ENCODE data around the gene MXI1.
"Not testable (repeated sequence)": the region's sequence is repeated elsewhere in the genome, so short reads cannot be mapped to it uniquely, and the experiment has no call there.

The MXI1 gene

GRCh38 chr10:110323503-110323902, 116.1 kb downstream of the MXI1 start:
- no peaks in the 10 kb centered on the region for H3K27me3 ChIP-seq (replicated peaks; ENCODE audit: control insufficient read depth, insufficient read depth, low read length, poor library complexity, severe bottlenecking)
- H3K27ac ChIP-seq (ENCODE audit: insufficient read depth, low read length, poor library complexity, severe bottlenecking) = no peak overlapping the region
- H3K9me3 ChIP-seq (ENCODE audit: control insufficient read depth, low read length) = no peaks in the 10 kb centered on the region
- no peak for DNase-seq
- no peaks in the 10 kb centered on the region for H3K36me3 ChIP-seq (ENCODE audit: control insufficient read depth, insufficient read depth, low read length)
- H3K4me1 ChIP-seq (ENCODE audit: control insufficient read depth, insufficient read depth, low read length, poor library complexity, severe bottlenecking) = no peaks in the 10 kb centered on the region
- H3K4me3 ChIP-seq (ENCODE audit: insufficient read depth, low read depth, low read length, poor library complexity, severe bottlenecking) = no peak overlapping the region

GRCh38 chr10:110324201-110324804, 116.9 kb downstream of the MXI1 start:
- DNase-seq = no peak
- no peaks in the 10 kb centered on the region for H3K9me3 ChIP-seq (ENCODE audit: control insufficient read depth, low read length)

GRCh38 chr10:110324805-110325280, 117.4 kb downstream of the MXI1 start:
- H3K27me3 ChIP-seq (replicated peaks; ENCODE audit: control insufficient read depth, insufficient read depth, low read length, poor library complexity, severe bottlenecking) = no peaks in the 10 kb centered on the region
- H3K4me1 ChIP-seq (ENCODE audit: control insufficient read depth, insufficient read depth, low read length, poor library complexity, severe bottlenecking) = no peaks in the 10 kb centered on the region
- no peak overlapping the region for H3K27ac ChIP-seq (ENCODE audit: insufficient read depth, low read length, poor library complexity, severe bottlenecking)
- H3K9me3 ChIP-seq (ENCODE audit: control insufficient read depth, low read length) = no peaks in the 10 kb centered on the region
- H3K36me3 ChIP-seq (ENCODE audit: control insufficient read depth, insufficient read depth, low read length) = no peaks in the 10 kb centered on the region
- DNase-seq = no peak
- no peak overlapping the region for H3K4me3 ChIP-seq (ENCODE audit: insufficient read depth, low read depth, low read length, poor library complexity, severe bottlenecking)

More at GRCh38 chr10:110324201-110324804, 116.9 kb downstream of the MXI1 start:
- Histone ChIP-seq H3K4me3 (ENCODE audit: insufficient read depth, low read depth, low read length, poor library complexity, severe bottlenecking) (no peak overlapping the region), H3K27ac (ENCODE audit: insufficient read depth, low read length, poor library complexity, severe bottlenecking) (no peak overlapping the region), H3K27me3 (replicated peaks; ENCODE audit: control insufficient read depth, insufficient read depth, low read length, poor library complexity, severe bottlenecking) (no peaks in the 10 kb centered on the region), H3K36me3 (ENCODE audit: control insufficient read depth, insufficient read depth, low read length) (no peaks in the 10 kb centered on the region), H3K4me1 (ENCODE audit: control insufficient read depth, insufficient read depth, low read length, poor library complexity, severe bottlenecking) (no peaks in the 10 kb centered on the region)

- Histone ChIP-seq H3K27me3 (replicated peaks; ENCODE audit: control insufficient read depth, insufficient read depth, low read length, poor library complexity, severe bottlenecking) (no peaks in the 10 kb centered on the region), H3K36me3 (ENCODE audit: control insufficient read depth, insufficient read depth, low read length) (no peaks in the 10 kb centered on the region), H3K4me1 (ENCODE audit: control insufficient read depth, insufficient read depth, low read length, poor library complexity, severe bottlenecking) (no peaks in the 10 kb centered on the region), H3K27ac (ENCODE audit: insufficient read depth, low read length, poor library complexity, severe bottlenecking) (no peak overlapping the region), H3K4me3 (ENCODE audit: insufficient read depth, low read depth, low read length, poor library complexity, severe bottlenecking) (no peak overlapping the region), H3K9me3 (ENCODE audit: control insufficient read depth, low read length) (no peaks in the 10 kb centered on the region)
- no peak for DNase-seq
These were observed 119.1 kb downstream of the MXI1 start for GRCh38 chr10:110326351-110327032.

GRCh38 chr10:110327262-110327914, 120.0 kb downstream of the MXI1 start:
- no peak overlapping the region for H3K27ac ChIP-seq (ENCODE audit: insufficient read depth, low read length, poor library complexity, severe bottlenecking)

GRCh38 chr10:110330675-110331074, 123.3 kb downstream of the MXI1 start:
- Histone ChIP-seq H3K4me1 (ENCODE audit: control insufficient read depth, insufficient read depth, low read length, poor library complexity, severe bottlenecking) (peaks cover 4% of the 10 kb centered on the region), H3K27me3 (replicated peaks; ENCODE audit: control insufficient read depth, insufficient read depth, low read length, poor library complexity, severe bottlenecking) (no peaks in the 10 kb centered on the region), H3K9me3 (ENCODE audit: control insufficient read depth, low read length) (no peaks in the 10 kb centered on the region), H3K4me3 (ENCODE audit: insufficient read depth, low read depth, low read length, poor library complexity, severe bottlenecking) (no peak overlapping the region), H3K27ac (ENCODE audit: insufficient read depth, low read length, poor library complexity, severe bottlenecking) (no peak overlapping the region), H3K36me3 (ENCODE audit: control insufficient read depth, insufficient read depth, low read length) (no peaks in the 10 kb centered on the region)
- DNase-seq = no peak

More at GRCh38 chr10:110327262-110327914, 120.0 kb downstream of the MXI1 start:
- no peak for DNase-seq
- H3K4me3 ChIP-seq (ENCODE audit: insufficient read depth, low read depth, low read length, poor library complexity, severe bottlenecking) = no peak overlapping the region
- no peaks in the 10 kb centered on the region for H3K27me3 ChIP-seq (replicated peaks; ENCODE audit: control insufficient read depth, insufficient read depth, low read length, poor library complexity, severe bottlenecking)
- no peaks in the 10 kb centered on the region for H3K36me3 ChIP-seq (ENCODE audit: control insufficient read depth, insufficient read depth, low read length)
- no peaks in the 10 kb centered on the region for H3K4me1 ChIP-seq (ENCODE audit: control insufficient read depth, insufficient read depth, low read length, poor library complexity, severe bottlenecking)
- no peaks in the 10 kb centered on the region for H3K9me3 ChIP-seq (ENCODE audit: control insufficient read depth, low read length)

GRCh38 chr10:110331226-110331795, 123.9 kb downstream of the MXI1 start:
- H3K4me1 ChIP-seq (ENCODE audit: control insufficient read depth, insufficient read depth, low read length, poor library complexity, severe bottlenecking); H3K4me3 ChIP-seq (ENCODE audit: insufficient read depth, low read depth, low read length, poor library complexity, severe bottlenecking); DNase-seq; H3K27ac ChIP-seq (ENCODE audit: insufficient read depth, low read length, poor library complexity, severe bottlenecking); H3K36me3 ChIP-seq (ENCODE audit: control insufficient read depth, insufficient read depth, low read length); H3K27me3 ChIP-seq (replicated peaks; ENCODE audit: control insufficient read depth, insufficient read depth, low read length, poor library complexity, severe bottlenecking); H3K9me3 ChIP-seq (ENCODE audit: control insufficient read depth, low read length): not testable (repeated sequence)

- DNase-seq = no peak
- no peaks in the 10 kb centered on the region for H3K36me3 ChIP-seq (ENCODE audit: control insufficient read depth, insufficient read depth, low read length)
- no peak overlapping the region for H3K4me3 ChIP-seq (ENCODE audit: insufficient read depth, low read depth, low read length, poor library complexity, severe bottlenecking)
- H3K4me1 ChIP-seq (ENCODE audit: control insufficient read depth, insufficient read depth, low read length, poor library complexity, severe bottlenecking) = peaks cover 6% of the 10 kb centered on the region
- no peak overlapping the region for H3K27ac ChIP-seq (ENCODE audit: insufficient read depth, low read length, poor library complexity, severe bottlenecking)
- H3K9me3 ChIP-seq (ENCODE audit: control insufficient read depth, low read length) = no peaks in the 10 kb centered on the region
- no peaks in the 10 kb centered on the region for H3K27me3 ChIP-seq (replicated peaks; ENCODE audit: control insufficient read depth, insufficient read depth, low read length, poor library complexity, severe bottlenecking)
These were observed 126.8 kb downstream of the MXI1 start for GRCh38 chr10:110334061-110334656.

GRCh38 chr10:110335314-110336064, 128.1 kb downstream of the MXI1 start:
- Histone ChIP-seq H3K27me3 (replicated peaks; ENCODE audit: control insufficient read depth, insufficient read depth, low read length, poor library complexity, severe bottlenecking) (no peaks in the 10 kb centered on the region), H3K9me3 (ENCODE audit: control insufficient read depth, low read length) (no peaks in the 10 kb centered on the region), H3K27ac (ENCODE audit: insufficient read depth, low read length, poor library complexity, severe bottlenecking) (no peak overlapping the region), H3K4me3 (ENCODE audit: insufficient read depth, low read depth, low read length, poor library complexity, severe bottlenecking) (no peak overlapping the region), H3K36me3 (ENCODE audit: control insufficient read depth, insufficient read depth, low read length) (no peaks in the 10 kb centered on the region), H3K4me1 (ENCODE audit: control insufficient read depth, insufficient read depth, low read length, poor library complexity, severe bottlenecking) (peaks cover 6% of the 10 kb centered on the region)
- no peak for DNase-seq
